ENCODE results near the gene SPATA31D4. TPM values are rescaled to one million over a fixed set of nuclear protein-coding genes. Genes with fewer than 3 reads are reported as not detected.

SPATA31D4 gene
- total RNA-seq, 3 donors from 2014 or later = not detected

Other genes starting within 250 kb of the SPATA31D4 start
- gene TLE1, start 238.9 kb upstream of the SPATA31D4 start, total RNA-seq = 10 to 100 TPM; 42.9 to 51.8 (median 47.3) TPM
- not detected for gene SPATA31D3, start 15.1 kb downstream of the SPATA31D4 start, total RNA-seq
- not detected for gene SPATA31D1, start 60.3 kb downstream of the SPATA31D4 start, total RNA-seq